HepG2 (cell line): ENCODE data around the gene KIF15.

ENCODE experiments used
- KAT2B ChIP-seq: fragments of 150-350 bp; IDR thresholded peaks from 2 replicates; pipeline ENCODE4 v1.6.1; 2014; ENCODE audit warnings: low read depth, low read length, borderline replicate concordance
- SIN3A ChIP-seq: IDR thresholded peaks from 2 replicates; pipeline ENCODE4 v1.6.1; 2011; ENCODE audit warnings: low read depth, mild to moderate bottlenecking, control low read depth, low read length, borderline replicate concordance
- ZNF232 ChIP-seq: sonication (generic); formaldehyde crosslinking; IDR thresholded peaks from 2 replicates; pipeline ENCODE4 v1.4.0; 2020; ENCODE audit warnings: missing genetic modification reagents, borderline replicate concordance
- ZNF331 ChIP-seq: sonication (generic); formaldehyde crosslinking; IDR thresholded peaks from 2 replicates; pipeline ENCODE4 v1.4.0; 2020; ENCODE audit warnings: missing genetic modification reagents
- TF ChIP-seq, protein P1 (sequence below): sonication (generic); formaldehyde crosslinking; IDR thresholded peaks from 2 replicates; pipeline ENCODE4 v1.5.0; 2020; ENCODE audit warnings: mild to moderate bottlenecking, missing genetic modification reagents, moderate library complexity

DNA sequence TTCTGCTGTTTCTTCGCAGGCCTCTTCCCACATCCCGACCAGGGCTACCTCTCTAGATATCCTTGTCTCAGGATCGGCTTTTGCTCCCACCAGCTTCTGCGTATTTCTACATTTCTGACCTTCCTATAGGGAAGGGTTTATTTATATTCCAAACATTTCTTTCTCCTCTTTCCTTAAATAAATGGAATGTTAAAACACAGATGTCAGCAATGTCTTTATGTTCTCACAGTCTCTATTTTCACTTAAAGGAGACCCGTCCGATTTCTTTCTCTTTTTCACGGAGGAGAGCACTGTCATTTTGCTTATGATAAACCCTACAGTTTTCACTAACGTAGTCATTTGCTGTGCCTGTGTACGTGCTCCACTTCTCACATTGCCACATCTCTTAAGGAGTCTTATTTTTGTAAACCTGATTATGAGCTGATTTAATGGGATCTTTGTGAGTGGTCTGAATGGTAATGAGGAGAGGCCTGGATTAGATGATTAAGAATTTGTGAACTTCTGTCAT, 630 bp downstream of the KIF15 start:
- TF ChIP-seq ZNF331 (no peak), ZNF232 (no peak), KAT2B (no peak), SIN3A (no peak)
- TF ChIP-seq, protein P1, sequence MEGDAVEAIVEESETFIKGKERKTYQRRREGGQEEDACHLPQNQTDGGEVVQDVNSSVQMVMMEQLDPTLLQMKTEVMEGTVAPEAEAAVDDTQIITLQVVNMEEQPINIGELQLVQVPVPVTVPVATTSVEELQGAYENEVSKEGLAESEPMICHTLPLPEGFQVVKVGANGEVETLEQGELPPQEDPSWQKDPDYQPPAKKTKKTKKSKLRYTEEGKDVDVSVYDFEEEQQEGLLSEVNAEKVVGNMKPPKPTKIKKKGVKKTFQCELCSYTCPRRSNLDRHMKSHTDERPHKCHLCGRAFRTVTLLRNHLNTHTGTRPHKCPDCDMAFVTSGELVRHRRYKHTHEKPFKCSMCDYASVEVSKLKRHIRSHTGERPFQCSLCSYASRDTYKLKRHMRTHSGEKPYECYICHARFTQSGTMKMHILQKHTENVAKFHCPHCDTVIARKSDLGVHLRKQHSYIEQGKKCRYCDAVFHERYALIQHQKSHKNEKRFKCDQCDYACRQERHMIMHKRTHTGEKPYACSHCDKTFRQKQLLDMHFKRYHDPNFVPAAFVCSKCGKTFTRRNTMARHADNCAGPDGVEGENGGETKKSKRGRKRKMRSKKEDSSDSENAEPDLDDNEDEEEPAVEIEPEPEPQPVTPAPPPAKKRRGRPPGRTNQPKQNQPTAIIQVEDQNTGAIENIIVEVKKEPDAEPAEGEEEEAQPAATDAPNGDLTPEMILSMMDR (CRISPR knock-in tag) = no peak
